Kidney capillary endothelial cell (primary cell): Measurements from ENCODE around the gene CYP2U1.

Experiments
- DNase-seq: peaks from one replicate; pipeline ENCODE4 v3.0.0-alpha.2; 2018; ENCODE audit warnings: low spot score

CYP2U1 gene

GRCh38 chr4:107987916-107988762 lies 56.8 kb downstream of the CYP2U1 start:
- DNase-seq, result no peak

- DNase-seq, result no peak
These were observed 57.4 kb downstream of the CYP2U1 start for GRCh38 chr4:107988763-107989035.

- no peak for DNase-seq
These were observed 57.8 kb downstream of the CYP2U1 start for GRCh38 chr4:107989162-107989536.

GRCh38 chr4:107989537-107990386 lies 58.4 kb downstream of the CYP2U1 start, which contains the start of gene HADH:
Gene HADH (plus strand): TSS chr4:107989889. CDS start chr4:107989933, 44 bp downstream.
- peak; percentile 89 for DNase-seq

GRCh38 chr4:107991945-107992630 lies 60.7 kb downstream of the CYP2U1 start:
- no peak for DNase-seq

GRCh38 chr4:107993969-107994368 lies 62.6 kb downstream of the CYP2U1 start:
- DNase-seq, result no peak

GRCh38 chr4:107994894-107995293 lies 63.5 kb downstream of the CYP2U1 start:
- no peak for DNase-seq

- DNase-seq, result no peak
These were observed 65.8 kb downstream of the CYP2U1 start for GRCh38 chr4:107996949-107997788.

GRCh38 chr4:107997794-107998193 lies 66.4 kb downstream of the CYP2U1 start:
- no peak for DNase-seq

- DNase-seq, result no peak
These were observed 68.7 kb downstream of the CYP2U1 start for GRCh38 chr4:107999932-108000539.

- DNase-seq, result no peak
These were observed 70.3 kb downstream of the CYP2U1 start for GRCh38 chr4:108001540-108002135.
